Vagina (tissue), 2 donors: ENCODE results near the gene MAP3K13. TPM values are rescaled to one million over a fixed set of nuclear protein-coding genes. Genes with fewer than 3 reads are reported as not detected.
"Not testable (repeated sequence)": the region's sequence is repeated elsewhere in the genome, so short reads cannot be mapped to it uniquely, and the experiment has no call there.

Experiments
- DNase-seq, 2 donors: peaks; one replicate each; pipeline ENCODE4 v3.0.0-alpha.2; 2017; ENCODE audit errors: extremely low spot score in 2 of 2
- H3K27ac ChIP-seq: fragments of 200-600 bp; sonication (generic); one replicate; pipeline ENCODE4 v1.5.1; 2019
- H3K27me3 ChIP-seq: fragments of 200-600 bp; sonication (generic); one replicate; pipeline ENCODE4 v1.5.1; 2019
- H3K36me3 ChIP-seq, 2 donors: fragments of 200-600 bp; sonication (generic); one replicate each; pipeline ENCODE4 v1.5.1; 2017 to 2019
- H3K4me1 ChIP-seq: fragments of 200-600 bp; sonication (generic); one replicate; pipeline ENCODE4 v1.5.1; 2019
- H3K4me3 ChIP-seq, 2 donors: fragments of 200-600 bp; sonication (generic); 1 replicate in 1 of 2; 2 replicates in 1 of 2; pipeline ENCODE4 v1.5.1; 2016 to 2019
- H3K9me3 ChIP-seq: fragments of 200-600 bp; sonication (generic); one replicate; pipeline ENCODE4 v1.5.1; 2019
- POLR2A ChIP-seq, 2 donors: fragments of 450-650 bp; IDR thresholded peaks; one replicate each; pipeline ENCODE4 v1.6.1; 2017; ENCODE audit warnings: antibody characterized with exemption in 2 of 2, mild to moderate bottlenecking in 2 of 2, moderate library complexity in 2 of 2
- POLR2AphosphoS5 ChIP-seq, 2 donors: sonication (generic); formaldehyde crosslinking; IDR thresholded peaks; one replicate each; pipeline ENCODE4 v1.9.0; 2017; ENCODE audit warnings: antibody characterized with exemption in 2 of 2, mild to moderate bottlenecking in 2 of 2, low read depth in 1 of 2; ENCODE audit not compliant: insufficient read depth in 1 of 2
- intact Hi-C: fragments of 100-400 bp; cut with DNase I; formaldehyde crosslinking; loops from one replicate; pipeline ENCODE4 v1.15.1; 2023
- total RNA-seq: library from RNA; depleted of rRNA; stranded (reverse); fragments of >200 nt; gene quantifications from one replicate; pipeline ENCODE4 v1.2.3, GENCODE V29; 2016
- TF ChIP-seq, protein P1 (sequence below), 3 experiments: fragments of 450-650 bp in 2 of 3; fragments of 200-600 bp in 1 of 3; sonication (generic) in 1 of 3; IDR thresholded peaks; one replicate each; pipeline ENCODE4 v1.5.1; 2017 to 2019; ENCODE audit warnings: antibody characterized with exemption in 3 of 3, mild to moderate bottlenecking in 2 of 3, moderate library complexity in 2 of 3

MAP3K13 gene
- total RNA-seq, 1 donor from 2014 or later, result 8.3 TPM

- DNase-seq, result no peak
- no peak overlapping the region for H3K4me3 ChIP-seq
- no peaks in the 10 kb centered on the region for H3K27me3 ChIP-seq
- TF ChIP-seq POLR2A (IDR thresholded peaks at IDR 0.05) (no peak), POLR2AphosphoS5 (IDR thresholded peaks at IDR 0.05; ENCODE audit: insufficient read depth in 1 of 2, low read depth in 1 of 2) (no peak)
- TF ChIP-seq, protein P1, sequence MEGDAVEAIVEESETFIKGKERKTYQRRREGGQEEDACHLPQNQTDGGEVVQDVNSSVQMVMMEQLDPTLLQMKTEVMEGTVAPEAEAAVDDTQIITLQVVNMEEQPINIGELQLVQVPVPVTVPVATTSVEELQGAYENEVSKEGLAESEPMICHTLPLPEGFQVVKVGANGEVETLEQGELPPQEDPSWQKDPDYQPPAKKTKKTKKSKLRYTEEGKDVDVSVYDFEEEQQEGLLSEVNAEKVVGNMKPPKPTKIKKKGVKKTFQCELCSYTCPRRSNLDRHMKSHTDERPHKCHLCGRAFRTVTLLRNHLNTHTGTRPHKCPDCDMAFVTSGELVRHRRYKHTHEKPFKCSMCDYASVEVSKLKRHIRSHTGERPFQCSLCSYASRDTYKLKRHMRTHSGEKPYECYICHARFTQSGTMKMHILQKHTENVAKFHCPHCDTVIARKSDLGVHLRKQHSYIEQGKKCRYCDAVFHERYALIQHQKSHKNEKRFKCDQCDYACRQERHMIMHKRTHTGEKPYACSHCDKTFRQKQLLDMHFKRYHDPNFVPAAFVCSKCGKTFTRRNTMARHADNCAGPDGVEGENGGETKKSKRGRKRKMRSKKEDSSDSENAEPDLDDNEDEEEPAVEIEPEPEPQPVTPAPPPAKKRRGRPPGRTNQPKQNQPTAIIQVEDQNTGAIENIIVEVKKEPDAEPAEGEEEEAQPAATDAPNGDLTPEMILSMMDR (IDR thresholded peaks at IDR 0.05), result no peak
- no peaks in the 10 kb centered on the region for H3K9me3 ChIP-seq
- no peaks in the 10 kb centered on the region for H3K36me3 ChIP-seq
- no peak overlapping the region for H3K27ac ChIP-seq
- intact Hi-C loops, result no loop called here
- peaks cover 20% of the 10 kb centered on the region for H3K4me1 ChIP-seq
These were observed 2.5 kb downstream of the MAP3K13 start for GRCh38 chr3:185365291-185366073.

DNA sequence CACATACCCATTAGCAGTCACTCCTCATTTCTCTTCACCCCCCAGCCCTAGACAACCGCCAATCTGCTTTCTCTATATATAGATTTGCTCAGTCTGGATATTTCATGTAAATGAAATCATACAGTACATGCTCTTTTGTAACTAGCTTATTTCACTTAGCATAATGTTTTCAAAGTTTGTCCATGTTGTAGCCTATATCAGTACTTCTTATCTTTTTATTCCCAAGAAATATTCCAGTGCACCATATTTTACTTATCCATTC, 3.1 kb downstream of the MAP3K13 start:
- H3K27ac ChIP-seq, result no peak overlapping the region
- TF ChIP-seq, protein P1 (IDR thresholded peaks at IDR 0.05), result no peak
- TF ChIP-seq POLR2AphosphoS5 (IDR thresholded peaks at IDR 0.05; ENCODE audit: insufficient read depth in 1 of 2, low read depth in 1 of 2) (no peak), POLR2A (IDR thresholded peaks at IDR 0.05) (no peak)
- no peaks in the 10 kb centered on the region for H3K36me3 ChIP-seq
- intact Hi-C loops, result no loop called here
- H3K4me1 ChIP-seq, result peaks cover 20% of the 10 kb centered on the region
- H3K27me3 ChIP-seq, result no peaks in the 10 kb centered on the region
- DNase-seq, result no peak
- no peaks in the 10 kb centered on the region for H3K9me3 ChIP-seq
- H3K4me3 ChIP-seq, result no peak overlapping the region

- Histone ChIP-seq H3K27ac (no peak overlapping the region), H3K4me3 (no peak overlapping the region), H3K36me3 (no peaks in the 10 kb centered on the region), H3K9me3 (no peaks in the 10 kb centered on the region), H3K4me1 (peaks cover 20% of the 10 kb centered on the region), H3K27me3 (no peaks in the 10 kb centered on the region)
- intact Hi-C loops, result no loop called here
- DNase-seq, result no peak
- TF ChIP-seq POLR2AphosphoS5 (IDR thresholded peaks at IDR 0.05; ENCODE audit: insufficient read depth in 1 of 2, low read depth in 1 of 2) (no peak), POLR2A (IDR thresholded peaks at IDR 0.05) (no peak)
- TF ChIP-seq, protein P1 (IDR thresholded peaks at IDR 0.05), result no peak
These were observed 4.0 kb downstream of the MAP3K13 start for GRCh38 chr3:185366913-185367312.

DNA sequence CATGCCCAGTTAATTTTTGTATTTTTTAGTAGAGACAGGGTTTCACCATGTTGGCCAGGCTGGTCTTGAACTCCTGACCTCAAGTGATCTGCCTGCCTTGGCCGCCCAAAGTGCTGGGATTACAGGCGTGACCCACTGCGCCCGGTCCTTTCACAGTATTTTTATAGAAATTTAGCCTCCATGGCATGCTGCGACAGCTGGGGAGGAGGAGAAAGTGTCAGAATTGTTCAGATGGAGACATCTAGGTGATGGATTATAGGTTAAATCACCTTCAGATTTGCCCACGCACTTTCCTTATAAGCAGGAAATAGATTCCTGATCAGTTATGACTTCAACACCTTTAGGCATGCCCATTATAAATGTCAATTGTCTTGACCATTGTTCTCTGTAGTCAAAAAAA, 7.4 kb downstream of the MAP3K13 start:
- H3K4me3 ChIP-seq, H3K4me1 ChIP-seq, DNase-seq, intact Hi-C loops, H3K27ac ChIP-seq, H3K27me3 ChIP-seq, H3K36me3 ChIP-seq, H3K9me3 ChIP-seq: not testable (repeated sequence)

GRCh38 chr3:185371306-185372074, 8.6 kb downstream of the MAP3K13 start:
- no peak overlapping the region for H3K27ac ChIP-seq
- no peak overlapping the region for H3K4me3 ChIP-seq
- no peaks in the 10 kb centered on the region for H3K36me3 ChIP-seq
- DNase-seq, result no peak
- H3K9me3 ChIP-seq, result no peaks in the 10 kb centered on the region
- H3K4me1 ChIP-seq, result no peaks in the 10 kb centered on the region
- TF ChIP-seq, protein P1 (IDR thresholded peaks at IDR 0.05), result no peak
- TF ChIP-seq POLR2AphosphoS5 (IDR thresholded peaks at IDR 0.05; ENCODE audit: insufficient read depth in 1 of 2, low read depth in 1 of 2) (no peak), POLR2A (IDR thresholded peaks at IDR 0.05) (no peak)
- intact Hi-C loops, result no loop called here
- H3K27me3 ChIP-seq, result no peaks in the 10 kb centered on the region
